SK-N-SH (cell line): ENCODE measurements around the gene FAM200C. TPM values are rescaled to one million over a fixed set of nuclear protein-coding genes. Genes with fewer than 3 reads are reported as not detected.

Experiments
- CTCF ChIA-PET: fragments of 300-600, 350-600 bp; formaldehyde crosslinking; extraction: SDS; loops from one replicate; lab custom pipeline; 2021; lab: Yijun Ruan, JAX
- POLR2A ChIA-PET: fragments of 350-600 bp; sonication (Branson Sonifier 250); formaldehyde crosslinking; extraction: SDS; loops from one replicate; lab custom pipeline; 2020; ENCODE audit warnings: antibody characterized with exemption, inconsistent platforms; lab: Yijun Ruan, JAX
- DNase-seq: peaks from one replicate; pipeline ENCODE4 v3.0.0; 2012
- H2AFZ ChIP-seq: fragments of 200-600 bp; sonication (generic); 2 replicates; pipeline ENCODE4 v1.8.1; 2016; ENCODE audit warnings: antibody characterized with exemption, mild to moderate bottlenecking, low read depth
- H3F3A ChIP-seq: fragments of 200-600 bp; sonication (generic); replicated peaks from 2 replicates; pipeline ENCODE3; 2016; ENCODE audit warnings: antibody characterized with exemption, mild to moderate bottlenecking; ENCODE audit not compliant: insufficient read depth
- H3K27ac ChIP-seq, 2 experiments: fragments of 200-500 bp in 1 of 2; fragments of 200-600 bp in 1 of 2; sonication (Bioruptor generic) in 1 of 2; sonication (generic), shearing (Covaris generic) in 1 of 2; 2 replicates each; pipeline versions ENCODE4 v1.5.1 to v1.6.1; 2014 to 2016; ENCODE audit warnings: low read depth in 2 of 2, inconsistent platforms in 1 of 2, low read length in 1 of 2, mild to moderate bottlenecking in 1 of 2, mixed read lengths in 1 of 2
- H3K27me3 ChIP-seq: fragments of 200-600 bp; sonication (generic), shearing (Covaris generic); 2 replicates; pipeline ENCODE4 v1.6.1; 2016; ENCODE audit warnings: mixed run types; ENCODE audit not compliant: insufficient read depth
- H3K36me3 ChIP-seq, 2 experiments: fragments of 200-500 bp in 1 of 2; fragments of 200-600 bp in 1 of 2; sonication (Bioruptor generic) in 1 of 2; sonication (generic) in 1 of 2; replicated peaks in 1 of 2; 2 replicates each; pipeline versions ENCODE3 to v1.5.1; 2014 to 2016; ENCODE audit warnings: low read length in 1 of 2, mild to moderate bottlenecking in 1 of 2; ENCODE audit not compliant: insufficient read depth in 2 of 2, control insufficient read depth in 1 of 2
- H3K4me1 ChIP-seq, 2 experiments: fragments of 200-500 bp in 1 of 2; fragments of 200-600 bp in 1 of 2; sonication (Bioruptor generic) in 1 of 2; sonication (generic), shearing (Covaris generic) in 1 of 2; 2 replicates each; pipeline versions ENCODE4 v1.5.1 to v1.6.1; 2014 to 2016; ENCODE audit warnings: low read depth in 1 of 2, low read length in 1 of 2, mixed run types in 1 of 2; ENCODE audit not compliant: insufficient read depth in 2 of 2, control insufficient read depth in 1 of 2
- H3K4me2 ChIP-seq: fragments of 200-600 bp; sonication (generic), shearing (Covaris generic); 2 replicates; pipeline ENCODE4 v1.6.1; 2017; ENCODE audit warnings: mixed run types
- H3K4me3 ChIP-seq, 2 experiments: fragments of 200-500 bp in 1 of 2; fragments of 200-600 bp in 1 of 2; sonication (Bioruptor generic) in 1 of 2; sonication (generic), shearing (Covaris generic) in 1 of 2; 2 replicates each; pipeline versions ENCODE4 v1.5.1 to v1.8.1; 2014 to 2016; ENCODE audit warnings: low read depth in 2 of 2, inconsistent platforms in 1 of 2, low read length in 1 of 2, mild to moderate bottlenecking in 1 of 2, mixed read lengths in 1 of 2, moderate library complexity in 1 of 2
- H3K79me2 ChIP-seq: fragments of 200-600 bp; sonication (generic); 2 replicates; pipeline ENCODE4 v1.8.1; 2017; ENCODE audit warnings: mild to moderate bottlenecking; ENCODE audit not compliant: insufficient read depth
- H3K9ac ChIP-seq: fragments of 200-600 bp; sonication (generic); 2 replicates; pipeline ENCODE4 v1.6.1; 2017; ENCODE audit warnings: mixed run types
- H3K9me2 ChIP-seq: fragments of 200-600 bp; sonication (generic); 2 replicates; pipeline ENCODE4 v1.6.1; 2017; ENCODE audit warnings: mixed run types
- H3K9me3 ChIP-seq: fragments of 200-600 bp; sonication (generic); 2 replicates; pipeline ENCODE4 v1.6.1; 2017; ENCODE audit warnings: mixed run types, mild to moderate bottlenecking, moderate library complexity
- H4K20me1 ChIP-seq: fragments of 200-600 bp; sonication (generic); 2 replicates; pipeline ENCODE4 v1.6.1; 2017; ENCODE audit warnings: mild to moderate bottlenecking, mixed run types; ENCODE audit not compliant: insufficient read depth
- CHD2 ChIP-seq: fragments of 150-350 bp; IDR thresholded peaks from 2 replicates; pipeline ENCODE4 v1.6.1; 2018; ENCODE audit warnings: low read length; ENCODE audit not compliant: partially characterized antibody
- FOSL2 ChIP-seq: IDR thresholded peaks from 2 replicates; pipeline ENCODE4 v1.4.0; 2012; ENCODE audit warnings: low read depth, mild to moderate bottlenecking, moderate library complexity, borderline replicate concordance
- FOXJ3 ChIP-seq: sonication (generic); formaldehyde crosslinking; IDR thresholded peaks from 2 replicates; pipeline ENCODE4 v1.5.1; 2020; ENCODE audit warnings: mild to moderate bottlenecking, missing genetic modification reagents
- GABPA ChIP-seq: IDR thresholded peaks from 2 replicates; pipeline ENCODE4 v1.4.0; 2012; ENCODE audit warnings: low read depth, mild to moderate bottlenecking
- GATA2 ChIP-seq: sonication (generic); formaldehyde crosslinking; IDR thresholded peaks from 2 replicates; pipeline ENCODE4 v1.5.0; 2020; ENCODE audit warnings: mild to moderate bottlenecking, missing genetic modification reagents
- IRF3 ChIP-seq: fragments of 150-350 bp; IDR thresholded peaks from 2 replicates; pipeline ENCODE4 v1.6.1; 2016; ENCODE audit warnings: mild to moderate bottlenecking, low read depth, low read length
- MEF2A ChIP-seq: IDR thresholded peaks from 2 replicates; pipeline ENCODE4 v1.4.0; 2012; ENCODE audit warnings: low read depth, borderline replicate concordance
- MXI1 ChIP-seq: IDR thresholded peaks from 2 replicates; pipeline ENCODE4 v1.6.1; 2012; ENCODE audit warnings: mild to moderate bottlenecking, low read depth, low read length, improper control_type of control experiment
- NRF1 ChIP-seq: IDR thresholded peaks from 2 replicates; pipeline ENCODE4 v1.6.1; 2012; ENCODE audit warnings: low read depth, mild to moderate bottlenecking, low read length
- PBX3 ChIP-seq: IDR thresholded peaks from 2 replicates; pipeline ENCODE4; 2012
- SIN3A ChIP-seq: IDR thresholded peaks from 2 replicates; pipeline ENCODE4 v1.6.1; 2012; ENCODE audit warnings: low read depth, mild to moderate bottlenecking, low read length, moderate library complexity, borderline replicate concordance
- TAF1 ChIP-seq: IDR thresholded peaks from 2 replicates; pipeline ENCODE4 v1.6.1; 2012; ENCODE audit warnings: low read depth, mild to moderate bottlenecking, low read length, moderate library complexity, borderline replicate concordance
- TEAD4 ChIP-seq: IDR thresholded peaks from 2 replicates; pipeline ENCODE4 v1.4.0; 2012; ENCODE audit warnings: mild to moderate bottlenecking, borderline replicate concordance; ENCODE audit not compliant: insufficient read depth
- USF1 ChIP-seq: IDR thresholded peaks from 2 replicates; pipeline ENCODE4 v1.4.0; 2012; ENCODE audit warnings: low read depth, borderline replicate concordance
- USF2 ChIP-seq: fragments of 150-350 bp; IDR thresholded peaks from 2 replicates; pipeline ENCODE4 v1.6.1; 2017; ENCODE audit warnings: antibody characterized with exemption, low read length, low read depth, borderline replicate concordance
- YY1 ChIP-seq: IDR thresholded peaks from 2 replicates; pipeline ENCODE4 v1.4.0; 2012; ENCODE audit warnings: low read depth, mild to moderate bottlenecking
- WGBS: methylation state at CpG from one replicate; pipeline ENCODE4 v1.1.6; 2017; ENCODE audit warnings: low lambda C conversion rate; 5-methylcytosine and 5-hydroxymethylcytosine counted together
- polyA plus RNA-seq, 3 experiments: library from polyadenylated mRNA; depleted of rRNA; stranded (reverse); fragments of >200 nt; gene quantifications; 2 replicates each; pipeline ENCODE4 v1.2.3, GENCODE V29; 2012
- TF ChIP-seq, protein P1 (sequence below): IDR thresholded peaks from 2 replicates; pipeline ENCODE4 v1.6.1; 2012; ENCODE audit warnings: mild to moderate bottlenecking, low read depth, low read length, moderate library complexity

The FAM200C gene
- polyA plus RNA-seq, 1 of the 3 experiments (the other 2 are of a cell fraction), result 1.5 TPM

GRCh38 chr5:160441311-160441781 is 41.5 kb upstream of the FAM200C start:
- H3K27ac ChIP-seq, result no peak overlapping the region
- CTCF ChIA-PET, result interaction anchor here (6.4 kb wide), 1 partner anchor 17 kb away, joined by 177 read pairs; the partner anchor contains the start of genes PTTG1 and SLU7
- no peaks in the 10 kb centered on the region for H3K9me3 ChIP-seq
- no peak overlapping the region for H2AFZ ChIP-seq
- H3K79me2 ChIP-seq, result no peaks in the 10 kb centered on the region
- H3K4me3 ChIP-seq, result no peak overlapping the region
- POLR2A ChIA-PET, result no interaction called here
- no peaks in the 10 kb centered on the region for H3K9me2 ChIP-seq
- H3K4me2 ChIP-seq, result no peak overlapping the region
- DNase-seq, result no peak
- H3K4me1 ChIP-seq, result peaks cover 0 to 9% of the 10 kb centered on the region in 2 experiments; a peak in 2 of 4 replicates
- H3K27me3 ChIP-seq, result no peaks in the 10 kb centered on the region
- no peaks in the 10 kb centered on the region for H4K20me1 ChIP-seq
- H3F3A ChIP-seq, result no peaks in the 10 kb centered on the region
- 32% methylated on average over 1 of the region's 1 CpG for WGBS
- H3K9ac ChIP-seq, result no peak overlapping the region
- no peak for TF ChIP-seq FOSL2
- no peak for TF ChIP-seq CHD2
- no peak for TF ChIP-seq NRF1
- TF ChIP-seq FOXJ3 (CRISPR knock-in tag), result no peak
- no peak for TF ChIP-seq GABPA
- no peak for TF ChIP-seq TAF1
- no peak for TF ChIP-seq MXI1
- no peak for TF ChIP-seq USF1
- no peak for TF ChIP-seq PBX3
- no peak for TF ChIP-seq TEAD4
- no peak for TF ChIP-seq SIN3A
- H3K36me3 ChIP-seq, result no peaks in the 10 kb centered on the region

DNA sequence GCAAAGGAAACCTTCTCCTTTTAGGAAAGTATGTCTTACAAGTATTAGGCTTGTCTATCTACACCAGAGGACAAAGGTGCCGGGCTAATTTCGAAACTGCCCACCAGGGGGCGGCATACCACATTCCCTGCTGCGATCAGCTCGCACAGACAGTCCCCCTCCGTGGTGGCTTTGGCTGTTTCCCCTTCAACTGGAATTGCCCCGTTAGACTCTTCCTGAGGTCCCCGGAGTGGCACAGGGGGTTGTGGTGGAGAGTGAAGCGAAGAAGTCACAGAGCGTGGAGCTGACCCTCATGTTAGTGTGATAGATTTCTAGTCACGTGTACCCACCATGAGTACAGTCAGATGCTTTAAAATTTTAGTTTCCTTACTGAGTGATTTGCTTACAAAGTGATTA is 39.3 kb upstream of the FAM200C start:
- Histone ChIP-seq H3K27ac (no peak overlapping the region), H3K27me3 (no peaks in the 10 kb centered on the region), H4K20me1 (no peaks in the 10 kb centered on the region), H3F3A (no peaks in the 10 kb centered on the region), H3K4me1 (peaks cover 0 to 9% of the 10 kb centered on the region in 2 experiments; a peak in 2 of 4 replicates), H3K9me3 (no peaks in the 10 kb centered on the region), H3K79me2 (no peaks in the 10 kb centered on the region), H3K9ac (peak overlapping the region; percentile 44; the same call in 1 of the 2 replicates), H3K4me2 (peak overlapping the region; percentile 77), H3K9me2 (no peaks in the 10 kb centered on the region), H3K36me3 (no peaks in the 10 kb centered on the region), H2AFZ (peak overlapping the region; percentile 98), H3K4me3 (peak overlapping the region; percentile 51 to 65)
- ChIA-PET CTCF (interaction anchor here (0.6 to 6.4 kb wide), 28 partner anchors 9 to 1621 kb away, joined by 3 to 177 read pairs (median 4); partner anchors contain the start of genes PTTG1, SLU7 and TTC1), POLR2A (no interaction called here)
- WGBS, result under 1% methylated on average over 11 of the region's 11 CpGs
- DNase-seq, result peak; percentile 77
- TF ChIP-seq IRF3 (no peak), MEF2A (no peak), TAF1 (no peak), SIN3A (no peak; the same call in 1 of the 2 replicates), FOXJ3 (CRISPR knock-in tag) (no peak), YY1 (no peak), GABPA (no peak), GATA2 (no peak), CHD2 (no peak), USF2 (no peak)
- TF ChIP-seq, protein P1, sequence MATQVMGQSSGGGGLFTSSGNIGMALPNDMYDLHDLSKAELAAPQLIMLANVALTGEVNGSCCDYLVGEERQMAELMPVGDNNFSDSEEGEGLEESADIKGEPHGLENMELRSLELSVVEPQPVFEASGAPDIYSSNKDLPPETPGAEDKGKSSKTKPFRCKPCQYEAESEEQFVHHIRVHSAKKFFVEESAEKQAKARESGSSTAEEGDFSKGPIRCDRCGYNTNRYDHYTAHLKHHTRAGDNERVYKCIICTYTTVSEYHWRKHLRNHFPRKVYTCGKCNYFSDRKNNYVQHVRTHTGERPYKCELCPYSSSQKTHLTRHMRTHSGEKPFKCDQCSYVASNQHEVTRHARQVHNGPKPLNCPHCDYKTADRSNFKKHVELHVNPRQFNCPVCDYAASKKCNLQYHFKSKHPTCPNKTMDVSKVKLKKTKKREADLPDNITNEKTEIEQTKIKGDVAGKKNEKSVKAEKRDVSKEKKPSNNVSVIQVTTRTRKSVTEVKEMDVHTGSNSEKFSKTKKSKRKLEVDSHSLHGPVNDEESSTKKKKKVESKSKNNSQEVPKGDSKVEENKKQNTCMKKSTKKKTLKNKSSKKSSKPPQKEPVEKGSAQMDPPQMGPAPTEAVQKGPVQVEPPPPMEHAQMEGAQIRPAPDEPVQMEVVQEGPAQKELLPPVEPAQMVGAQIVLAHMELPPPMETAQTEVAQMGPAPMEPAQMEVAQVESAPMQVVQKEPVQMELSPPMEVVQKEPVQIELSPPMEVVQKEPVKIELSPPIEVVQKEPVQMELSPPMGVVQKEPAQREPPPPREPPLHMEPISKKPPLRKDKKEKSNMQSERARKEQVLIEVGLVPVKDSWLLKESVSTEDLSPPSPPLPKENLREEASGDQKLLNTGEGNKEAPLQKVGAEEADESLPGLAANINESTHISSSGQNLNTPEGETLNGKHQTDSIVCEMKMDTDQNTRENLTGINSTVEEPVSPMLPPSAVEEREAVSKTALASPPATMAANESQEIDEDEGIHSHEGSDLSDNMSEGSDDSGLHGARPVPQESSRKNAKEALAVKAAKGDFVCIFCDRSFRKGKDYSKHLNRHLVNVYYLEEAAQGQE, result no peak
